ELF-1 (cell line): ENCODE measurements around the gene MT1X.

Source experiments
- DNase-seq: peaks from one replicate; pipeline ENCODE4 v3.0.0-alpha.2; 2016; ENCODE audit warnings: low read depth, low spot score

MT1X gene

DNA sequence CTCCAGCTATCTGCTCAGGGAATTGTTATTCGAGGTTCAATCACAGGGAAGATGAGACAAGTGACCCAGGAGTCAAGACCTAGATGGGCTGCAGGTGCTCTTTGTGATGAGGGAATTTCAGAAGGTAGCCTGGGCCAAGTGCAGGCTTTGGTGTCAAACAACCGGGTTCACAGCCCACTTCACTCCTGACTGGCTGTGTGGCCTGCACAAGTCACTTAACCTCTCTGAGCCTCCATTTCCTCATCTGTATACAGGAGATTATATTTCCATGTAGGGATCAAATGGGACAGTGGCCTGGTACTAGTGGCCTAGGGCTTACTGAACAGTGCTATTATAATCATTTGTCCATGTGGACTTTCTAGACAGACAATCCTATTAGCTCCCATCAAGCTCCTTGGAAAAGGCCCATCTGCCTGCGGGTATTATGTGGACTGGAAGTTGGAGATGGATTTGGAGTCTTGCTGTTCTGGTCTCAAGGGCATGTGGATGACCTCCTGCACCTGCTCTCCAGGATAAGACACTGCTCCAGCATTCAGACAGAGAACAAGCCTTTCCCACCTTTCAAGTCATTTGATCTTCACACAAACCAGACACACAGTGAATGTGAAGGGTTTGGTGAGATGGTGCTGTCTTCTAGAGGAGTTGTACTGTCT is 3.1 kb upstream of the MT1X start:
- DNase-seq = no peak

DNA sequence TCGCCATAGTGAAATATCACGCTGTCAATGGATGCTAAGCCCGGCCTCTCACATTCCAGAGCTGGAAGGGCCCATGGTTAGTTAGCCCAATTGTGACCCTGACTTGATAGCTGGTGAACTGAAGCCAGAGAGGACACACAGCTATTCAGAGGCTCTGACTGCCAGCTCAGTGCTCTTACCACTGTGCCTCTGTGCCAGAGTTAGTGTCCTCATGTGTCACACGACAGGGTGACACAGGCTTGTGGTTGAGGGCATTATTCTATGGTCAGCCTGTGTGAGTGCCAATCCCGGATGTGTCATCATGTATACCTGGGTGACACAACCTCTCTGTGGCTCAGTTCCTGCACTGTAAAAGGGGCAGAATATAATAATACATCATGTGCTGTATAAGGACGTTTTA is 2.5 kb upstream of the MT1X start:
- no peak for DNase-seq

DNA sequence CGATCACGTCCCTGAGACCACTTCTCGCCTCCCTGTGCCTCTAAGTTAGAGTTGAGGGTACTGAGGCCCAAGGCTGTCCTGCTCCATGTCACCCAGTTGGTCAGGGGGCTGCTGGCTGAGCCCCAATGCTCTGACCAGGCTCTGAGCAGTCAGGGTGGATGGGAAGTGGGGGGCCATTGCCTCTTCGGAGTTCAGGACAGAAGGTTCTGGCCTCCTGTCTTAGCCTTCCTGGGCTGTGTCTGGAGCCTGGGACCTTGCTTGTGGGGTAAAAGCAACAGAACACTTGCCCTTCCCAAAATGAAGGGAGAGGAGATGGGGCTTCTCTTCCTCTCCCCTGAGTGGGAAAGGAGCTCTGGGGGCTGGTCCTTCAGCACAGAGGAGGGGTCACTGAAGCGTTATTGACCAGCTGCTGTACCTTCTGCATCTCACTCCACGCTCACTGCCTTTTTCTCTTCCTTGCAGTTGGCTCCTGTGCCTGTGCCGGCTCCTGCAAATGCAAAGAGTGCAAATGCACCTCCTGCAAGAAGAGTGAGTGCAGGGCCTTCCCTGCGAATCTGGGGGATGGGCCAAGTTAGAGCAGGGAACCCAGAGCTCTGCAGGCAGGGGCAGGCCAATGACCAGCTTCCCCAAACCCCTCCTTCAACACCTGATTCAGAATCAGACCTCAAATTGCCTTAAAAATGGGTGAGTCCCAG is 580 bp downstream of the MT1X start:
- no peak for DNase-seq

DNA sequence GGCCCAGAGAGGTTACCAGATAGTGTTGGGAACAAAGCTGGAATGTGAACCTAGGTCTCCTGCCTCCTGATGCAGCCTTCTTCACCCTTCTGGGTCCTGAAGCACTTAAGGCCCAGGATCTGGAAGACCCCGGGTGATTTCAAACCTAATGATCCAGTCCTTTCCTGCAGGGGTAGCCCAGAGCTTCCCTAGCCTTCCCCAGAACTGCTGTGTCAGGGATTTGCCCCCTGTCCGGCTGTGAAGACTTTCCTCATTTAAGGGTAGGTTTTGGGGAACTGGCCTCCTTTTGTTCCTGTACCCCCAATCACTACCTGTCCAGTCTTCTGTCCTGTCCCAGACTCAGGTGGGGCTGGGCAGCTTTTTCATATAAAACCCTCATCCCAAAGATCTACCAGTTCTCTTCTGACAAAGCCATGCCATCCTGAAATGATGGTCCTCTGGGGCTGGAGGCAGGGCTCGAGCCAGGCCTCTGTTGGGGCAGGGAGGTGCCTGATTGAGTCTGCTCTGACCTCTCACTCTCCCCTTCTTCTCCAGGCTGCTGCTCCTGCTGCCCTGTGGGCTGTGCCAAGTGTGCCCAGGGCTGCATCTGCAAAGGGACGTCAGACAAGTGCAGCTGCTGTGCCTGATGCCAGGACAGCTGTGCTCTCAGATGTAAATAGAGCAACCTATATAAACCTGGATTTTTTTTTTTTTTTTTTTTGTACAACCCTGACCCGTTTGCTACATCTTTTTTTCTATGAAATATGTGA is 1.3 kb downstream of the MT1X start:
- no peak for DNase-seq

DNA sequence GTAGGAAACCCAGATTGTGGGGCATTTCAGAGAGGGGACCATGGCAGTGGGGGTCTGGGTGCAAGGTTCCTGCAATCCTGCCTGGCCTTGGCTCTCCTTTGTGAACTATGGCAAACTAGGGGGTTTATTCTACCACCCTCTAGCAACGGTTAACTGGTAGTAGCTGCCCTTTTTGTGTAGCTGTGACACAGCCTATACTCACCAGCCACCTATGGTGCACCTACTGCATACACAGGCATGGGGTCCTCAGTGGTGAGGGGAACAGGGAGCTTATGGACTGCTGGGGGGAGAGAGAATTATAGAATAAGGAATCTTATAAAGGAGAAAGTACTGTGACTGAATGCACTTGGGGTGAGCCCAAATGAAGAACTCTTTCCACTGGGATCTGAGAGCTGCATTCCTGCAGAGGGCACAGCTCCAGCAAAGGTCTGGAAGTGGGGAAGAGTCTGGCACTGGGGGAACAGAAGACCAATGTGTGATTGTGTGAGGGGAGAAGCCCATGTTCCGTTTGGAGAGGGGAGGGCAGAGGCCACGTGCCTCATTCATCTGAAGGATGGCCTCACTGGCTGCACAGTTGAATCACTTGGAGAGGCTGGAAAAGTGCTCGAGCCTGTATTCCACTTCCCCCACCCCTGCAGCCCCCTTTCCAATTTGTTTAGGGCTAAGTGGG is 2.1 kb downstream of the MT1X start:
- no peak for DNase-seq

DNA sequence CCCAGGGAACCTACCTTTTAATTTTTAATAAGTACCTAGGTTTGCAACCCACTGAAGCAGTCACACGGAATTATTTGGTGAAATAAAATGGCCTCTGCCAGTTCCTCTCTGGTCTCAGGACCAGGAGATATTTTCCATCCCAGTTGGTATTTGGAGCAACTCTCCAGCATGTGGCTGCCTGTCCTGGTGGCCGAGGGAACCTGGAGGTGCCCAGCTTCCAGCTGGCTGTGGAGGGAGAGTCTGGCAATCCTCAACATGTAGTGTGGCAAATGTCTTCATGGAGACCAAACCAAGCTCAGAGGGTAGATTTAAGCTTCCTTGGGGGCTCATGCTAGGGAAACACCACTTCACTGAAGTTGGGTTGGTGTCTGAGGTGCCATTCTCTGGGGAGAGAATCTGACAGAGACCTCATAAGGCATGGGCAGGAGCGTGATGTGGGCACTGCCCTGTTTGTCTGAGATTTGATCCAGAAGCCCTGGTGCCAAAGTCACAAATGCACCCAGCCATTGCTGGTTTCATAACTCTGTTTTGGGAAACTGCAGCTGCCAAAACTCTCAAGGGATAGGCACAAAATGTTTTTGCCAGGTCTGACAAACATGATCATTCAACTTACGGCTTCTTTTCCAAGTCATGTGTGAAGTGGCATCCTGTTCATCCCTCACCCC is 2.8 kb downstream of the MT1X start:
- DNase-seq = no peak

DNA sequence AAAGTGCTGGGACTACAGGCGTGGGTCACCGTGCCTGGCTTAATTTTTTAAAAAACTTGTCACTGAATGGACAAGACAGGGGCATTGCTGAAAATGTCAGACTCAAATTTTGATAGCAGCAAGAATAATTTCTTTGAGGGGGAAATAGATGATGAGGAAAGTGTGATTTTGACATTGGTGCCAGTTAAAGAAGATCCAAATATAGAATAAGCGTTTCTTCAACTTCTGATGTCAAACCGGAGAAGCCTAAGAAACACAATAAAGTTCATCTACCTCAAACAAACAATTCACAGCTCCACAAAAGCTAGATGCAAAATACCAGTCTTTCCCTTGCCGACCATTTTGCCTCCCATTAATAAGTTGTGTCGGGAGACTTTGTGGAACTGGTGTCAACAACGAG is 4.5 kb downstream of the MT1X start:
- no peak for DNase-seq

DNA sequence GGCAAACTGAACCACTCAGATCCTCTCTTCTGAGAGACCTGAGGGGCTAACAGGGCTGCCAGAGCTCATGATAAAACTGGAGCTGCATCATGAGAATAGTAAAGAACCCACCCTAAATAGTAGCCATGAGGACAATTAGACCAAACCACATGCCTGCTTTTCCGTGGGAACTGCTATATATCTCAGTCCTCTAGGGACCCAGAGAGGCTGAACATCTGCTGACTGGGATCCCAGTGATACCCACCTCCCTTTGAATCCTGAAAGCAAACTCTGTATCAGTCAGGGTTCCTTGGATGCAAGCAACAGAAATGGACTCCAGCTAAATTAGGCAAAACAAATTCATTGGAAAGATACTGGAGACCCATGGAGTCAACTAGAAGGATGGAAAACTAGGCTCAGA is 6.5 kb downstream of the MT1X start:
- DNase-seq = no peak

DNA sequence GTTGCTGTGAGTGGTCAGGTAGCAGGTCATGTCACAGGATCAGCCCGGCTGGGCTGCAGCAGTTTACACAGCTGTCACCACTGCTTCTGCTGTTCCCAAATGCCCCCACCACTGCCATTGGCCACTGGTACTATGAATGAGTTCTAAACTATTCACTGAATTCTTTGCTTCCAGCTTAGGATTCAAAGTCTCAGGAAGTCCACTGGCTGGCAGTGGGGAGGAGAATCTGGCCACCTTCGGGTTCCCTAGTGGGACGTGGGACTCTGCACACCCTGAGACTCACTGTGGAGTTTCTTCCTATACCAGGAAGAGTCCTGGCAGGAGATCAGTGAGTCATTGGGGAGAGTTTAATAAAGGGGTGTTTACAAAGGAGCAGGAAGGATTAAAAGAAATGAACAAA is 6.9 kb downstream of the MT1X start:
- no peak for DNase-seq

DNA sequence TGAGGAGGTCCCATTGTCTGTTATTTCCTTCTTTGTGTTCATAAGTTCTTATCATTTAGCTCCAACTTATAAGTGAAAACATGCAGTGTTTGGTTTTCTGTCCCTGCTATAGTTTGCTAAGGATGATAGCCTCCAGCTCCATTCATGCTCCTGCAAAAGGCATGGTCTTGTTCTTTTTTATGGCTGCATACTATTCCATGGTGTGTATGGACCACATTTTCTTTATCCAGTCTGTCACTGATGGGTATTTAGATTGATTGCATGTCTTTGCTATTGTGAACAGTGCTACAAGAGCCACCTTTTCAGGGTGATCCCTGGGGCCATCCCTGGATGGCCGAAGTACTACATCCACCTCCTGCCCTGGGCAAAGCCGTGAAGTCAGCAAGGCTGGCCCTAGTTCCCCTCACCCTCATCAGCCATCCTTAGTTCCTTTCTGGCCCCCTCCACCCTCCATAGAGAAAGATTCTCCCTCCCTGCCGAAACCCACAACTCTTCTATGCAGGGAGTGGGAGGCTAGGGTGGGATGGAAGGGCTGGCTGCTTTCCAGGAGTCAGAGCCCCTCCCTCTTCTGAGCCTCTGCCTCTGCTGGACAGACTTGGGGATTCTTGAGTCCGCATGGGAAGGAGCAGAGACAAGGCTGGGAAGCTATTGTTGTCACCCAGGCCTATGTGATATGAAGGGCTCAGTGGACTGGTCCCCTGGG is 8.3 kb downstream of the MT1X start:
- DNase-seq = no peak

DNA sequence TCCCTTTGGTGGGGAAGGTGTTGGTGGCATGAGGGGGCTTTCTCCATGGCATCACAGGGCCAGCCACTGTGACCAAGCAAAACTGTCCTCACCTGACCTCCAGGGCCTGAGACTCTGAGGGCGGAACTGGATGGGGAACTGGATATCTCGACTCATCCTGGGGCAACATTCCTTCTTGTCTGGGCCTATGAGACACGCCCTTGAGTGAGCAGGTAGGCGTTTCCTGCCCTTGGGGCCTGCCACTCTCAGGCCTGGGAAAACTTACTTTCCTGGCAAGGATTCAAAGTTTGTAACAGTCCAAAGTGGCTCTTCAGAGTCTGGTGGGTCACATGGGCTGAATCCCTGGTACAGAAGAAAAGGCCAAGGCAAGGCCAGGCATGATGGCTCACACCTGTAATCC is 9.6 kb downstream of the MT1X start:
- DNase-seq = peak; percentile 96

DNA sequence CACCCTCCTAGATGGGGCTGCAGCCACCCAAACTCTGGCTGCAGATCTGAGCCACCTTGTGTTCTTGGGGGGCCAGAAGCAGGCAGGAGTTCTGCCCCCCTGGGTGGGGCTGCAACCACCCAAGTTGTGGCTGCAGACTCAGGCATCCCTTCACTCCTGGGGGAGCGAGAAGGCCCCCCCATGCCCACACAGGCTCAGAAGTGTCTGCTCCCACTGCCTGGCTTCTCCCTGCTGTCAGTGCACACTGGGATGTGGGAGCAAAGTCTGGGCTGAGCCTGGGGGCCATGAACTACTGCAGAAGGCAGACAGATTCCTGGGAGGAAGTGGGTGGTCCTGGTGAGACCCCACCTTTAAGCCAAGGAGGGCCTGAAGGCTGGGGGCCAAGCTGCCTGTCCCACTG is 13.0 kb downstream of the MT1X start:
- no peak for DNase-seq

DNA sequence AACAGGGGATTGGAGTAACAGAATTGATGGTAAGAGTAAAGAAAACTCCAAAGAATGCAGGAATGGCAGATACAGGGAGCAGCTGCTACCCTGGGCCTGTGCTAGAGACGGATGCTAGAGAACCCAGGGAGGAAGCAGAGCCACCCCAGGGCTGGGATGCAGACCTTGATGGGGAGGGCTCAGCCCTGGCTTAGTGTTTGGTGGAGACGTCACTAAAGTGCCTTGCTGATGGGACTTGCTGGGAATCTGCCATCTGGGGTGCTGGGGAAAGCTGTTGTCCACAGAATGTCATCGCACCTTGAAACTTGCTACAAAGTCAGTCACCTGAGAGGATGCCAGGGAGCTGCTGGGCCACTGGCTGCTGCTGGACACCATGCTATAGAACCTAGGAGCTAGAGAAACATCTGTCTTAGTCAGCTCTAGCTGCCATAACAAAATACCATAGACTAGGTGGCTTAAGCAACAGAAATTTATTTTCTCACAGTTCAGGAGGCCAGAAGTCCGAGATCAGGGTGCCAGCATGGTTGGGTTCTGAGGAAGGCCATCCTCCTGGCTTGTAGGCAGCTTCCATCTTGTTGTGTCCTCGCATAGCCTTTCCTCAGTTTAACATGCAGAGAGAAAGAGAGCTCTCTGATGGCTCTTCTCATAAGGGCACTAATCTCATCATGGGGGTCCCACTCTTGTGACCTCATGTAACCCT is 15.3 kb downstream of the MT1X start:
- no peak for DNase-seq

DNA sequence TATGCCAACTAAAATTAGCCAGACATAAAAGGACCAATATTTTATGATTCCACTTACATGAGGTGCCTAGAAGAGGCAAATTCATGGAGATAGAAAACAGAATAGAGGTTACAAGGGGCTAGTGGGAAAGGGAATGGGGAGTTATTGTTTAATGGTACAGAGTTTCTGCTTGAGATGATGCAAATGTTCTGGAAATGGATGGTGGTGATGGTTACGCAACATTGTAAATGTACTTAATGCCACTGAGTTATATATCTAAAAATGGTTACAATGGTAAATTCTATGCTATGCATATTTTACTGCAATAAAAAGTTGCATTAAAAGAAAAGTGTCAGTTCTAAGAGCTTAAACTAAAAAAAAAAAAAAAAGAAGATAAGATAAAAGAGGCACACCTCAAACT is 17.9 kb downstream of the MT1X start:
- DNase-seq = no peak

DNA sequence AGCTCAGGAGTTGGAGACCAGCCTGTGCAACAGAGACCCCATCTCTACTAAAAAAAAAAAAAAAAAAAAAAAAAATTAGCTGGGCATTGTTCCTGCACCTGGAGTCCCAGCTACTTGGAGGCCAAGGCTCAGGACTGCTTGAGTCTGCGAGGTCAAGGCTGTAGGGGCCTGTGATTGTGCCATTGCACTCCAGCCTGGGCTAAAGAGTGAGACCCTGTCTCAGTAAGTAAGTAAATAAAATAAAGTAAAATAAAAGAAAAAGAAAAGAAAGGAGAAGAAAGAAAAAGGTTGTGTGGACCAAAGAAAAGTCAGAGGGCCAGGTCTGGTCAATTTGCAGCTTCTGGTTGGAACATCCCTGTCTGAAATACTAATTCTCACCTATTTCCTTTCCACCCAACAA is 18.4 kb downstream of the MT1X start:
- DNase-seq = no peak

DNA sequence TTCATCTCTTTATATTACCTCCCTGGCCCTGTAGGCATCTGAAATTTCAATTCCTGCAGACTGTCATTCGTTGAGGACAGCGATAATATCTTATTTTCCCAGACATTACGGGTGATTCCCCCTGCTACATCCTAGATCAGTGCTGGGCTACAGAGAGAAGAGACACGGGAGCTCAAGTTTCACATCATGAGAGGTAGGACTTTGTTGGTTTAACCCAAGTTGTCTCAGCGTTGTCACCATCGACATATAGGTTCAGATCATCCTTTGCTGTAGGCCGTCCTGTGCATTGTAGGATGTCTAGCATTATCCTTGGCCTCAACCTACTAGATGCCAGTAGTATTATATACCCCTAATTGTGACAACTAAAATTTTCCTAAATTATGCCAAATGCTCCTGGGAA is 19.3 kb downstream of the MT1X start:
- DNase-seq = no peak

DNA sequence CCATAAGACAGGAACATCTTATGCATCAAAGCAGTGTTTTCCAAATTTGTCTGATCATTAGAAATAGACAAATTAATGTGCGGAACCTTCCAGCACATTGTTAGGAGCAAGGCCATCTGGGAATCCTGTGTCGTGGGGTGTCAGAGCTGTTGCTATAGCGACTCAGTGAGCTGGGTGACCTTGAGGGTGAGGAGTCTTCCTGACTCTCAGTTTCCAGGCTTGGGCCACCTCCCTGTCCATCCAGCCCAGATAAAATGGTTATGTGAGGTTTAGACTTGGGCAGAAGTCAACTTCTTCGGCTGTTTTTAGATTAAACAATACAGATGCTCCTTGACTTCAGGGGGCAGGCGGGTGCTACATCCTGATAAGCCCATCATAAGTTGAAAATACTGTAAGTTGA is 20.6 kb downstream of the MT1X start:
- DNase-seq = no peak

DNA sequence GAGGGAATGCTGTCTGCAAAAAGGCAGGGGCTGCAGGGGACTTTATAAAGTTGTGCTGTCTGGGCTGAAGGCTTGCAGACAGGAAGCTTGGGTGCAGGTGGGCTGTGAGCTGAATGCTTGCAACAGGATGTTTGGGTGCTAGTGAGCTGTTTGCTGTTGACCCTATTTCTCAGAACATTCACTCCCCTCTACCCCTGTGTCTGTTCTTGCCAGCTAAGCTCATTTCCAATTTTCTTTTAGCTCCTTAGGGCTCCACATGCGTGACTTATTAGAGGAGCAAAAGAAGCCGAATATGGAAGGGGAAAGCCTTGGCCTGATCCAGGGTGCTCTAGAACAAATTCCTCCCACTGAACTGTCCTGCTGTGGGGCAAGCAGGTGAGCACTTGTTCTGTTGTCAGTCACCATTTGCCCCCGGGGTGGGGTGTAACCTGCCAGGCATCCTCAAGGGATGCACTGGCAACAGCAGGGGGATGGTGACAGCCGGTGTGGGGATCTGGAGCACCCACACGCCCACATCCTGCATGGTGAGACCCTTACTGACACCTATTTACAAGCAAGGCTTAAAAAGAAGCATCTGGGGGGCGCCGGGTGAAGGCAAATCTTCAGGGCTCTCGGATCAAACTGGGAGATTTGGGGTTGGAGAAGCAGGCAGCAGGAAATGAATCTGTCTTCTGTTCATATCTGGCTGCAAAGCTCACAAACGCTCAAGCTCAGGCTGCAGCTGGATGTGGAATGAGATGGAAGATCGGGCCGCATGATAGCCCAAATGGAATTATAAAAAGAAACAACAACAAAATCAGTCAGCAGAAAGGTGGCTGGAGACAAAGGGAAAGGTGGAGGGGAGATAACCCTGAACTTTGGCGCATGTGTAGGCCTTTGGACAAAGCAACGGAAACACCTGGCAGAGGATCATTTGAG is 26.5 kb downstream of the MT1X start:
- peak; percentile 32 for DNase-seq

DNA sequence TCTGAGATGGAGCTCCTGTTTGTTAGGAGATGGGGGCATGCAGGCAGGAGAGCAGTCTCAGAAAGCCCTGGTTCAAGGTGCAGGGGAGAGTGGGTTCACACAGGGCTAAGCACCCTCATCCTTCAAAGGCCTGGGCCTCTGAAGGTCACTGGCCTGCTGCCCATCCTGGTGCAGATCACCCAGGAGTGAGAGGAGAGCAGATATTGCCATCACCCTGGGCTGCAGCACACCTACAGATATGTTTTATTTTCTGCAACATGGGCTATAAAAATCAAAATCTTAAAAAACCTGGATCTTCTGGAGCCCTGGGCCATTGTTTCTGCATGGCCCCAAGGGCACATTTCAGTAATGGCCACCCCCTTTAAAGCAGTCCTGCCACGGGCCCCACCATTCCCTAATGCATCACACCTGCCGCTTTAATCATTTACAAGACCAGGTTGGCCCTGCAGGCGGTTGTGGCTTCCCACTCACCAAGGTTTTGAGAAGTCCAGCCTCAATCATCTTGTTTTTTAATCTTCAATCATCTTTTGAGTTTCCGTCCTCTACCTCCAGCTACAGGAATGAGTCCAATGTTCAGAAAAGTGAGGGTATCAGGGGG is 27.3 kb downstream of the MT1X start:
- DNase-seq = no peak
